ENCODE measurements around the gene CDADC1. TPM values are rescaled to one million over a fixed set of nuclear protein-coding genes. Genes with fewer than 3 reads are reported as not detected.
A peak's percentile ranks its signal among the peaks of the same experiment; 100 is the strongest.

The CDADC1 gene
- 4.3 and 5.2 TPM in 2 replicates for polyA plus RNA-seq (2013)

GRCh38 chr13:49247643-49248621 lies at the start of gene CDADC1:
Gene CDADC1, plus strand, starts transcription at chr13:49247925. Its CDS starts 113 bp downstream, at chr13:49248038.
- Histone ChIP-seq H4K8ac (ENCODE audit: low read depth, low read length) (peak within 1 kb of the TSS; percentile 97), H3K27me3 (ENCODE audit: insufficient read depth, low read length) (no peaks in the 10 kb centered on the region), H2BK120ac (ENCODE audit: insufficient read depth, low read length, poor library complexity) (peak within 1 kb of the TSS; percentile 43), H2AFZ (ENCODE audit: insufficient read depth, low read length, poor library complexity) (peak within 1 kb of the TSS; percentile 97), H3K23ac (ENCODE audit: low read length) (no peak within 1 kb of the TSS), H3K4me1 (ENCODE audit: control insufficient read depth in 1 of 2, insufficient read depth in 2 of 2, low read length in 2 of 2) (peaks cover 2% of the 10 kb centered on the region in 2 experiments), H4K12ac (ENCODE audit: low read depth, low read length) (peak within 1 kb of the TSS; percentile 84), H3K79me2 (ENCODE audit: control insufficient read depth, insufficient read depth, low read length, poor library complexity) (peaks cover 2% of the 10 kb centered on the region), H3K4me3 (ENCODE audit: low read depth, low read length) (peak within 1 kb of the TSS; percentile 89), H3K14ac (ENCODE audit: low read length) (peak within 1 kb of the TSS; percentile 77), H3K27ac (ENCODE audit: low read depth, low read length) (no peak within 1 kb of the TSS), H3K4me2 (ENCODE audit: low read length) (peak within 1 kb of the TSS; percentile 80), H2BK12ac (ENCODE audit: low read length) (no peak within 1 kb of the TSS), H3K4ac (ENCODE audit: low read depth, low read length) (peak within 1 kb of the TSS; percentile 50), H2AK5ac (ENCODE audit: low read length) (no peak within 1 kb of the TSS), H3K36me3 (ENCODE audit: control insufficient read depth in 1 of 2, insufficient read depth in 2 of 2, low read length in 2 of 2) (no peaks in the 10 kb centered on the region), H4K91ac (ENCODE audit: low read depth, low read length) (peak within 1 kb of the TSS; percentile 33), H2BK5ac (ENCODE audit: low read depth, low read length, poor library complexity) (peak within 1 kb of the TSS; percentile 52), H3K9ac (ENCODE audit: low read length) (peak within 1 kb of the TSS; percentile 80), H3K9me3 (ENCODE audit: insufficient read depth, low read depth, low read length) (peaks cover 1% of the 10 kb centered on the region), H3K79me1 (ENCODE audit: low read length) (peaks cover 4% of the 10 kb centered on the region), H3K18ac (ENCODE audit: low read length) (peak within 1 kb of the TSS; percentile 81)
- WGBS (ENCODE audit: extremely low coverage, insufficient coverage, insufficient read length): no CpG with 5 or more reads among the region's 56 CpGs
- DNase-seq: peak; percentile 96 to 97

GRCh38 chr13:49206641-49207040 lies 41.1 kb upstream of the CDADC1 start:
- no peak overlapping the region for H2AFZ ChIP-seq (ENCODE audit: insufficient read depth, low read length, poor library complexity)
- no peak overlapping the region for H3K14ac ChIP-seq (ENCODE audit: low read length)
- H2BK12ac ChIP-seq (ENCODE audit: low read length): no peak overlapping the region
- no peaks in the 10 kb centered on the region for H3K9me3 ChIP-seq (ENCODE audit: insufficient read depth, low read depth, low read length)
- no peak overlapping the region for H2AK5ac ChIP-seq (ENCODE audit: low read length)
- no peak overlapping the region for H3K9ac ChIP-seq (ENCODE audit: low read length)
- H4K8ac ChIP-seq (ENCODE audit: low read depth, low read length): no peak overlapping the region
- no peak overlapping the region for H4K91ac ChIP-seq (ENCODE audit: low read depth, low read length)
- H2BK120ac ChIP-seq (ENCODE audit: insufficient read depth, low read length, poor library complexity): no peak overlapping the region
- no CpG with 5 or more reads among the region's 3 CpGs for WGBS (ENCODE audit: extremely low coverage, insufficient coverage, insufficient read length)
- H3K27me3 ChIP-seq (ENCODE audit: insufficient read depth, low read length): no peaks in the 10 kb centered on the region
- no peak overlapping the region for H4K12ac ChIP-seq (ENCODE audit: low read depth, low read length)
- no peak overlapping the region for H2BK5ac ChIP-seq (ENCODE audit: low read depth, low read length, poor library complexity)
- DNase-seq: peak; percentile 86 to 97
- no peak overlapping the region for H3K18ac ChIP-seq (ENCODE audit: low read length)
- H3K4ac ChIP-seq (ENCODE audit: low read depth, low read length): no peak overlapping the region
- no peak overlapping the region for H3K23ac ChIP-seq (ENCODE audit: low read length)
- H3K79me2 ChIP-seq (ENCODE audit: control insufficient read depth, insufficient read depth, low read length, poor library complexity): no peaks in the 10 kb centered on the region
- peaks cover 9 to 21% of the 10 kb centered on the region in 2 experiments for H3K36me3 ChIP-seq (ENCODE audit: control insufficient read depth in 1 of 2, insufficient read depth in 2 of 2, low read length in 2 of 2)
- H3K27ac ChIP-seq (ENCODE audit: low read depth, low read length): no peak overlapping the region
- H3K4me1 ChIP-seq (ENCODE audit: control insufficient read depth in 1 of 2, insufficient read depth in 2 of 2, low read length in 2 of 2): no peaks in the 10 kb centered on the region
- no peak overlapping the region for H3K4me2 ChIP-seq (ENCODE audit: low read length)
- H3K4me3 ChIP-seq (ENCODE audit: low read depth, low read length): no peak overlapping the region
- no peaks in the 10 kb centered on the region for H3K79me1 ChIP-seq (ENCODE audit: low read length)

- H2BK120ac ChIP-seq (ENCODE audit: insufficient read depth, low read length, poor library complexity): no peak overlapping the region
- no peak overlapping the region for H4K12ac ChIP-seq (ENCODE audit: low read depth, low read length)
- no CpG with 5 or more reads among the region's 4 CpGs for WGBS (ENCODE audit: extremely low coverage, insufficient coverage, insufficient read length)
- H3K9me3 ChIP-seq (ENCODE audit: insufficient read depth, low read depth, low read length): no peaks in the 10 kb centered on the region
- H2AFZ ChIP-seq (ENCODE audit: insufficient read depth, low read length, poor library complexity): no peak overlapping the region
- no peaks in the 10 kb centered on the region for H3K79me2 ChIP-seq (ENCODE audit: control insufficient read depth, insufficient read depth, low read length, poor library complexity)
- no peak overlapping the region for H2AK5ac ChIP-seq (ENCODE audit: low read length)
- no peak overlapping the region for H3K27ac ChIP-seq (ENCODE audit: low read depth, low read length)
- no peak overlapping the region for H2BK12ac ChIP-seq (ENCODE audit: low read length)
- no peak overlapping the region for H3K4me2 ChIP-seq (ENCODE audit: low read length)
- H3K4me3 ChIP-seq (ENCODE audit: low read depth, low read length): no peak overlapping the region
- no peak overlapping the region for H3K4ac ChIP-seq (ENCODE audit: low read depth, low read length)
- no peaks in the 10 kb centered on the region for H3K27me3 ChIP-seq (ENCODE audit: insufficient read depth, low read length)
- peaks cover 7 to 15% of the 10 kb centered on the region in 2 experiments for H3K36me3 ChIP-seq (ENCODE audit: control insufficient read depth in 1 of 2, insufficient read depth in 2 of 2, low read length in 2 of 2)
- no peaks in the 10 kb centered on the region for H3K4me1 ChIP-seq (ENCODE audit: control insufficient read depth in 1 of 2, insufficient read depth in 2 of 2, low read length in 2 of 2)
- DNase-seq: no peak
- no peaks in the 10 kb centered on the region for H3K79me1 ChIP-seq (ENCODE audit: low read length)
- no peak overlapping the region for H2BK5ac ChIP-seq (ENCODE audit: low read depth, low read length, poor library complexity)
- H3K18ac ChIP-seq (ENCODE audit: low read length): no peak overlapping the region
- H3K9ac ChIP-seq (ENCODE audit: low read length): no peak overlapping the region
- no peak overlapping the region for H4K8ac ChIP-seq (ENCODE audit: low read depth, low read length)
- H3K14ac ChIP-seq (ENCODE audit: low read length): no peak overlapping the region
- H4K91ac ChIP-seq (ENCODE audit: low read depth, low read length): no peak overlapping the region
- no peak overlapping the region for H3K23ac ChIP-seq (ENCODE audit: low read length)
Observed at GRCh38 chr13:49208619-49209018, 39.1 kb upstream of the CDADC1 start.

GRCh38 chr13:49210114-49210513 lies 37.6 kb upstream of the CDADC1 start:
- Histone ChIP-seq H4K12ac (ENCODE audit: low read depth, low read length) (no peak overlapping the region), H3K4me1 (ENCODE audit: control insufficient read depth in 1 of 2, insufficient read depth in 2 of 2, low read length in 2 of 2) (no peaks in the 10 kb centered on the region), H3K79me1 (ENCODE audit: low read length) (no peaks in the 10 kb centered on the region), H2BK5ac (ENCODE audit: low read depth, low read length, poor library complexity) (no peak overlapping the region), H3K36me3 (ENCODE audit: control insufficient read depth in 1 of 2, insufficient read depth in 2 of 2, low read length in 2 of 2) (peaks cover 7 to 13% of the 10 kb centered on the region in 2 experiments), H3K4me2 (ENCODE audit: low read length) (no peak overlapping the region), H3K14ac (ENCODE audit: low read length) (no peak overlapping the region), H3K79me2 (ENCODE audit: control insufficient read depth, insufficient read depth, low read length, poor library complexity) (no peaks in the 10 kb centered on the region), H3K9me3 (ENCODE audit: insufficient read depth, low read depth, low read length) (no peaks in the 10 kb centered on the region), H3K9ac (ENCODE audit: low read length) (no peak overlapping the region), H3K23ac (ENCODE audit: low read length) (no peak overlapping the region), H2AFZ (ENCODE audit: insufficient read depth, low read length, poor library complexity) (no peak overlapping the region), H3K27me3 (ENCODE audit: insufficient read depth, low read length) (no peaks in the 10 kb centered on the region), H4K91ac (ENCODE audit: low read depth, low read length) (no peak overlapping the region), H3K18ac (ENCODE audit: low read length) (no peak overlapping the region), H3K4ac (ENCODE audit: low read depth, low read length) (no peak overlapping the region), H2BK12ac (ENCODE audit: low read length) (no peak overlapping the region), H4K8ac (ENCODE audit: low read depth, low read length) (no peak overlapping the region), H2BK120ac (ENCODE audit: insufficient read depth, low read length, poor library complexity) (no peak overlapping the region), H2AK5ac (ENCODE audit: low read length) (no peak overlapping the region), H3K27ac (ENCODE audit: low read depth, low read length) (no peak overlapping the region), H3K4me3 (ENCODE audit: low read depth, low read length) (no peak overlapping the region)
- WGBS (ENCODE audit: extremely low coverage, insufficient coverage, insufficient read length): no CpG with 5 or more reads among the region's 1 CpG
- DNase-seq: no peak
